GM12873 (cell line): ENCODE data around the gene GNA14.

Experiments
- CTCF ChIP-seq: IDR thresholded peaks from 2 replicates; pipeline ENCODE4 v1.5.1; 2012; ENCODE audit warnings: low read depth, mild to moderate bottlenecking, moderate library complexity, low read length, control low read depth; ENCODE audit not compliant: insufficient read depth; ENCODE audit errors: missing control alignments

Gene GNA14

GRCh38 chr9:77518688-77519087, 129.4 kb downstream of the GNA14 start:
- no peak for TF ChIP-seq CTCF

- TF ChIP-seq CTCF = no peak
These were observed 131.3 kb downstream of the GNA14 start for GRCh38 chr9:77516781-77517180.

- no peak for TF ChIP-seq CTCF
These were observed 133.0 kb downstream of the GNA14 start for GRCh38 chr9:77514886-77515711.

- TF ChIP-seq CTCF = no peak
These were observed 134.7 kb downstream of the GNA14 start for GRCh38 chr9:77513457-77513856.

- TF ChIP-seq CTCF = no peak
These were observed 135.2 kb downstream of the GNA14 start for GRCh38 chr9:77512876-77513275.

- no peak for TF ChIP-seq CTCF
These were observed 136.6 kb downstream of the GNA14 start for GRCh38 chr9:77511525-77511924.

GRCh38 chr9:77510666-77511065, 137.5 kb downstream of the GNA14 start:
- TF ChIP-seq CTCF = no peak
